PC-9 (cell line): ENCODE results near the gene MEX3C. TPM values are rescaled to one million over a fixed set of nuclear protein-coding genes. Genes with fewer than 3 reads are reported as not detected.

ENCODE experiments used
- BruUV-seq: library from RNA; stranded (reverse); fragments of 400-500 nt; replicated peaks from 2 replicates; lab custom pipeline; 2021; lab: Mats Ljungman, UMichigan
- CTCF ChIA-PET: fragments of 300-600 bp; sonication (Branson Sonifier 250); formaldehyde crosslinking; loops from one replicate; lab custom pipeline; 2022; ENCODE audit warnings: antibody characterized with exemption; lab: Charles Lee
- POLR2A ChIA-PET: fragments of 300-600 bp; sonication (Branson Sonifier 250); formaldehyde crosslinking; loops from one replicate; lab custom pipeline; 2022; ENCODE audit warnings: antibody characterized with exemption; ENCODE audit not compliant: unreplicated experiment; lab: Charles Lee
- DNase-seq, 2 experiments: peaks; one replicate each; pipeline versions ENCODE4 v3.0.0 to v3.0.0-alpha.2; 2015 to 2022; ENCODE audit warnings: mixed read lengths in 1 of 2
- H2AFZ ChIP-seq: fragments of 200-600 bp; sonication (generic); 2 replicates; pipeline ENCODE4 v1.8.1; 2017; ENCODE audit warnings: antibody characterized with exemption
- H3F3A ChIP-seq: fragments of 200-600 bp; sonication (generic); 2 replicates; pipeline ENCODE4 v1.8.1; 2017; ENCODE audit warnings: antibody characterized with exemption, mild to moderate bottlenecking, low read depth; ENCODE audit not compliant: insufficient read depth
- H3K27ac ChIP-seq: fragments of 200-600 bp; sonication (generic); 2 replicates; pipeline ENCODE4 v1.6.1; 2016; ENCODE audit warnings: mixed run types
- H3K27me3 ChIP-seq: fragments of 200-600 bp; sonication (generic); 2 replicates; pipeline ENCODE4 v1.6.1; 2016; ENCODE audit warnings: low read depth, mixed run types; ENCODE audit not compliant: insufficient read depth
- H3K36me3 ChIP-seq: fragments of 200-600 bp; sonication (generic); 2 replicates; pipeline ENCODE4 v1.6.1; 2016; ENCODE audit warnings: low read depth, mixed run types
- H3K4me1 ChIP-seq: fragments of 200-600 bp; sonication (generic); replicated peaks from 2 replicates; pipeline ENCODE4 v1.6.1; 2016; ENCODE audit warnings: mixed run types; ENCODE audit not compliant: insufficient read depth
- H3K4me2 ChIP-seq: fragments of 200-600 bp; sonication (generic); 2 replicates; pipeline ENCODE4 v1.6.1; 2017; ENCODE audit warnings: mixed run types
- H3K4me3 ChIP-seq: fragments of 200-600 bp; sonication (generic); 2 replicates; pipeline ENCODE4 v1.6.1; 2016; ENCODE audit warnings: mixed run types
- H3K79me2 ChIP-seq: fragments of 200-600 bp; sonication (generic); 2 replicates; pipeline ENCODE4 v1.6.1; 2017; ENCODE audit warnings: low read depth, mixed run types
- H3K9me2 ChIP-seq: fragments of 200-600 bp; sonication (generic); 2 replicates; pipeline ENCODE4 v1.8.1; 2017; ENCODE audit warnings: mild to moderate bottlenecking; ENCODE audit not compliant: insufficient read depth
- H3K9me3 ChIP-seq: fragments of 200-600 bp; sonication (generic); 2 replicates; pipeline ENCODE4 v1.8.1; 2016; ENCODE audit warnings: low read depth; ENCODE audit not compliant: insufficient read depth
- H4K20me1 ChIP-seq: fragments of 200-600 bp; sonication (generic); 2 replicates; pipeline ENCODE4 v1.8.1; 2017; ENCODE audit not compliant: insufficient read depth
- CTCF ChIP-seq: fragments of 200-600 bp; sonication (generic); conservative IDR thresholded peaks from 2 replicates; pipeline ENCODE4 v1.6.1; 2017; ENCODE audit warnings: mixed run types, antibody characterized with exemption, mild to moderate bottlenecking, moderate library complexity
- EZH2 ChIP-seq: fragments of 200-600 bp; sonication (generic); IDR thresholded peaks from 2 replicates; pipeline ENCODE4 v1.8.0; 2017; ENCODE audit warnings: antibody characterized with exemption, low read depth
- intact Hi-C: fragments of 100-400 bp; cut with micrococcal nuclease; formaldehyde crosslinking; loops from one replicate; pipeline ENCODE4 v1.10.0; 2022; ENCODE audit not compliant: unreplicated experiment
- total RNA-seq: library from RNA; stranded (reverse); gene quantifications from 2 replicates; pipeline ENCODE4 v1.2.3, GENCODE V29; 2021

MEX3C gene
- total RNA-seq, 1 experiment from 2014 or later, result 26.2 TPM

GRCh38 chr18:51165296-51165695 is 32.2 kb downstream of the MEX3C start:
- no peak for TF ChIP-seq CTCF
- no peak for TF ChIP-seq EZH2
- Histone ChIP-seq H4K20me1 (no peaks in the 10 kb centered on the region), H3K27me3 (no peaks in the 10 kb centered on the region), H3K4me2 (no peak overlapping the region), H3K27ac (no peak overlapping the region), H2AFZ (no peak overlapping the region), H3K79me2 (no peaks in the 10 kb centered on the region), H3K9me3 (no peaks in the 10 kb centered on the region), H3K36me3 (no peaks in the 10 kb centered on the region), H3K9me2 (no peaks in the 10 kb centered on the region), H3F3A (no peaks in the 10 kb centered on the region), H3K4me3 (no peak overlapping the region), H3K4me1 (no peaks in the 10 kb centered on the region)
- ChIA-PET CTCF (no interaction called here), POLR2A (no interaction called here)
- no TSS peak for BruUV-seq
- no peak for DNase-seq
- intact Hi-C loops, result no loop called here

- TF ChIP-seq CTCF, result no peak
- no peak for TF ChIP-seq EZH2
- Histone ChIP-seq H3K4me2 (no peak overlapping the region), H3F3A (no peaks in the 10 kb centered on the region), H3K36me3 (no peaks in the 10 kb centered on the region), H3K9me2 (no peaks in the 10 kb centered on the region), H3K27me3 (no peaks in the 10 kb centered on the region), H3K79me2 (no peaks in the 10 kb centered on the region), H3K27ac (no peak overlapping the region), H3K4me1 (no peaks in the 10 kb centered on the region), H3K4me3 (no peak overlapping the region), H3K9me3 (no peaks in the 10 kb centered on the region), H2AFZ (no peak overlapping the region), H4K20me1 (no peaks in the 10 kb centered on the region)
- DNase-seq, result no peak
- ChIA-PET POLR2A (no interaction called here), CTCF (no interaction called here)
- intact Hi-C loops, result no loop called here
- no TSS peak for BruUV-seq
Measured at GRCh38 chr18:51164761-51165281, 32.7 kb downstream of the MEX3C start.

GRCh38 chr18:51164342-51164741 is 33.1 kb downstream of the MEX3C start:
- no peaks in the 10 kb centered on the region for H3K79me2 ChIP-seq
- DNase-seq, result no peak
- no peaks in the 10 kb centered on the region for H3K4me1 ChIP-seq
- H3K9me3 ChIP-seq, result no peaks in the 10 kb centered on the region
- H3F3A ChIP-seq, result no peaks in the 10 kb centered on the region
- no TSS peak for BruUV-seq
- H3K9me2 ChIP-seq, result no peaks in the 10 kb centered on the region
- H3K27me3 ChIP-seq, result no peaks in the 10 kb centered on the region
- no peak overlapping the region for H3K27ac ChIP-seq
- TF ChIP-seq CTCF, result no peak
- TF ChIP-seq EZH2, result no peak
- intact Hi-C loops, result no loop called here
- H2AFZ ChIP-seq, result no peak overlapping the region
- ChIA-PET CTCF (interaction anchor here (0.6 kb wide), 1 partner anchor 28 kb away, joined by 3 read pairs; no protein-coding TSS in a partner anchor), POLR2A (no interaction called here)
- no peak overlapping the region for H3K4me3 ChIP-seq
- no peak overlapping the region for H3K4me2 ChIP-seq
- H3K36me3 ChIP-seq, result no peaks in the 10 kb centered on the region
- no peaks in the 10 kb centered on the region for H4K20me1 ChIP-seq
